Stimulated activated CD4-positive, alpha-beta T cell treated with anti-CD3 and anti-CD28 coated beads, Interleukin-1b, Interleukin-23, amount 100 ng/mL, for 4 hours (primary cell): ENCODE results near the gene EHD4.

ENCODE experiments used
- DNase-seq, 2 donors: peaks; one replicate each; pipeline ENCODE4 v3.0.0-alpha.2; 2020; ENCODE audit warnings: low read depth in 2 of 2

EHD4 gene

GRCh38 chr15:41881086-41881485 is 91.3 kb downstream of the EHD4 start:
- DNase-seq = no peak

GRCh38 chr15:41880156-41880877 is 92.0 kb downstream of the EHD4 start:
- DNase-seq = no peak

GRCh38 chr15:41879321-41879845 is 93.0 kb downstream of the EHD4 start:
- DNase-seq = no peak

- DNase-seq = no peak
Observed at GRCh38 chr15:41878355-41878699, 94.0 kb downstream of the EHD4 start.

- no peak for DNase-seq
Observed at GRCh38 chr15:41877631-41878354, 94.6 kb downstream of the EHD4 start.

GRCh38 chr15:41876689-41877088 is 95.7 kb downstream of the EHD4 start:
- no peak for DNase-seq

- DNase-seq = no peak
Observed at GRCh38 chr15:41876007-41876406, 96.3 kb downstream of the EHD4 start.

GRCh38 chr15:41874736-41875135 is 97.6 kb downstream of the EHD4 start:
- no peak for DNase-seq

- no peak for DNase-seq
Observed at GRCh38 chr15:41873711-41874110, 98.6 kb downstream of the EHD4 start.

GRCh38 chr15:41872166-41872747 is 100.1 kb downstream of the EHD4 start:
- DNase-seq = no peak

GRCh38 chr15:41871175-41871905 is 101.0 kb downstream of the EHD4 start:
- no peak for DNase-seq

- peak; percentile 15 to 45 for DNase-seq
Observed at GRCh38 chr15:41870689-41871081, 101.7 kb downstream of the EHD4 start.

GRCh38 chr15:41869770-41870688 is 102.3 kb downstream of the EHD4 start:
- no peak for DNase-seq

- no peak for DNase-seq
Observed at GRCh38 chr15:41868321-41868720, 104.0 kb downstream of the EHD4 start.

- DNase-seq = no peak
Observed at GRCh38 chr15:41866872-41867579, 105.3 kb downstream of the EHD4 start.

GRCh38 chr15:41866263-41866703 is 106.1 kb downstream of the EHD4 start:
- DNase-seq = no peak

- no peak for DNase-seq
Observed at GRCh38 chr15:41865490-41866055, 106.8 kb downstream of the EHD4 start.

GRCh38 chr15:41862515-41863116 is 109.7 kb downstream of the EHD4 start:
- DNase-seq = no peak

GRCh38 chr15:41861736-41862356 is 110.5 kb downstream of the EHD4 start:
- DNase-seq = no peak
